ENCODE data around the gene FOXL1. TPM values are rescaled to one million over a fixed set of nuclear protein-coding genes. Genes with fewer than 3 reads are reported as not detected.
A peak's percentile ranks its signal among the peaks of the same experiment; 100 is the strongest.

Gene FOXL1
- total RNA-seq, 1 donor from 2014 or later = 0.98 TPM

DNA sequence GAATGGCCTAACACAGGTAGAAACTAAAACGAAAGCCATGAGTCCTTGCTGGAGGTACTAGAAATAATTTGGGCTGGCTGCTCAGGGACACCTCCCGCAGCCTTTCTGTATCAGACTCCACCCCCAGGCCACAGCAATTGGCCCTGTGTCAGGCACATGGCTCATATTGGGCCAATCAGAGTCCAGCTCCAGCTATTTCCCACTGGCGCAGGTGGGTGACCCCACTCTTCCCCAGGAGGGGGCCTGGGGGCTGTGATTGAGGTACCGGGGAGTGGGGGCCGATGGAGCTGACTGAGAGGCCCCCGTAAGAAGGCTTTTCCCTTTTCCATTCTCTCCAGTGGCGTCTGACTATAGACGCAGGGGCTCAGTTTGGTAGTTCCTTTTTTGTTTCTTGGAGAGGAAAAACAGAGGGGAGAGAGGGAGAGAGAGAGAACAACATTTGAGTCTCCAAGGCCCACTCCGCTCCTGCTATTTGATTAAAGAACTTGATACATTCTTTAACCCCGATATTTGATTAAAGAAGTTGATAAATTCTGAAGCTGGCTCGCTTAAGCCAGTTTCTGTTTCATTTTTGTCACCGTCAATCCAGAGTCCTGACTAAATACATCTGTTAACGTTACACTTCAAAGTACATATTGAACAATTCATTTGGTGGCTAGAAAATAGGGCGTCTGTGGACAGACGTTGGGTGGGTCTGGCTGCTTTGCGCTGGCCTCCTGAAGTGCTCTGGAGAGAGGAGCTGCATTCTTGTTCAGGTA lies 26.3 kb downstream of the FOXL1 start:
- Histone ChIP-seq H3K27me3 (no peaks in the 10 kb centered on the region), H3K4me3 (peak overlapping the region in 1 of 2 donors; percentile 10), H3K27ac (no peak overlapping the region), H3K9me3 (no peaks in the 10 kb centered on the region), H3K4me1 (no peaks in the 10 kb centered on the region), H3K36me3 (no peaks in the 10 kb centered on the region)
- TF ChIP-seq, protein P1, sequence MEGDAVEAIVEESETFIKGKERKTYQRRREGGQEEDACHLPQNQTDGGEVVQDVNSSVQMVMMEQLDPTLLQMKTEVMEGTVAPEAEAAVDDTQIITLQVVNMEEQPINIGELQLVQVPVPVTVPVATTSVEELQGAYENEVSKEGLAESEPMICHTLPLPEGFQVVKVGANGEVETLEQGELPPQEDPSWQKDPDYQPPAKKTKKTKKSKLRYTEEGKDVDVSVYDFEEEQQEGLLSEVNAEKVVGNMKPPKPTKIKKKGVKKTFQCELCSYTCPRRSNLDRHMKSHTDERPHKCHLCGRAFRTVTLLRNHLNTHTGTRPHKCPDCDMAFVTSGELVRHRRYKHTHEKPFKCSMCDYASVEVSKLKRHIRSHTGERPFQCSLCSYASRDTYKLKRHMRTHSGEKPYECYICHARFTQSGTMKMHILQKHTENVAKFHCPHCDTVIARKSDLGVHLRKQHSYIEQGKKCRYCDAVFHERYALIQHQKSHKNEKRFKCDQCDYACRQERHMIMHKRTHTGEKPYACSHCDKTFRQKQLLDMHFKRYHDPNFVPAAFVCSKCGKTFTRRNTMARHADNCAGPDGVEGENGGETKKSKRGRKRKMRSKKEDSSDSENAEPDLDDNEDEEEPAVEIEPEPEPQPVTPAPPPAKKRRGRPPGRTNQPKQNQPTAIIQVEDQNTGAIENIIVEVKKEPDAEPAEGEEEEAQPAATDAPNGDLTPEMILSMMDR (IDR thresholded peaks at IDR 0.05) = no peak
- TF ChIP-seq POLR2AphosphoS5 (IDR thresholded peaks at IDR 0.05; ENCODE audit: insufficient read depth in 1 of 2, low read depth in 1 of 2) (no peak), POLR2A (IDR thresholded peaks at IDR 0.05) (no peak)
- intact Hi-C loops (cut with DNase I) = no loop called here
- no peak for DNase-seq (ENCODE audit: extremely low spot score in 2 of 2)

- Histone ChIP-seq H3K36me3 (no peaks in the 10 kb centered on the region), H3K27me3 (no peaks in the 10 kb centered on the region), H3K4me3 (no peak overlapping the region), H3K9me3 (no peaks in the 10 kb centered on the region), H3K27ac (no peak overlapping the region), H3K4me1 (no peaks in the 10 kb centered on the region)
- DNase-seq (ENCODE audit: extremely low spot score in 2 of 2) = no peak
- intact Hi-C loops (cut with DNase I) = no loop called here
- TF ChIP-seq, protein P1 (IDR thresholded peaks at IDR 0.05) = no peak
- TF ChIP-seq POLR2A (IDR thresholded peaks at IDR 0.05) (no peak), POLR2AphosphoS5 (IDR thresholded peaks at IDR 0.05; ENCODE audit: insufficient read depth in 1 of 2, low read depth in 1 of 2) (no peak)
Measured at GRCh38 chr16:86605950-86606349, 27.6 kb downstream of the FOXL1 start.

GRCh38 chr16:86608301-86608747 lies 30.0 kb downstream of the FOXL1 start:
- H3K27me3 ChIP-seq = no peaks in the 10 kb centered on the region
- DNase-seq (ENCODE audit: extremely low spot score in 2 of 2) = no peak
- intact Hi-C loops (cut with DNase I) = no loop called here

DNA sequence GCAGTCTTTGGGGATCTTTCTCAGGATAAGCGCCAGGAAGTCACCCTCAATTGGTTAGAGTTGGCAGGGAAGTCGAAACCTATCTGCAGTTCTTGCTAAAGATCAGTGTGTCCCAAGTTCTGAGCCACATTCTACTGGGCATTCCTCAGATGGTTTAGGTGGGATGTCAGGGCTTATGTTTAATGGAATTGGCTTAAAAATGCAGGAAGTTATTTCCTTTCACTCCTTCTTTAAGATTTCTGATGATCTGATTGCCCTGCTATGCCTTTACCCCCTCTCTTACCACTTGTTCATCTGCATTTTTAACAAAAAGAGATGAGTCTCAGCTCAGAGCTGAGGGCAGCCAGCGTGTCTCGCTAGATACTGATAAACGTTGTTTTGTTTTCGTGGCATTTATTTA lies 30.8 kb downstream of the FOXL1 start:
- no peak overlapping the region for H3K4me3 ChIP-seq
- no peak for TF ChIP-seq POLR2AphosphoS5 (IDR thresholded peaks at IDR 0.05; ENCODE audit: insufficient read depth in 1 of 2, low read depth in 1 of 2)
- TF ChIP-seq, protein P1 (IDR thresholded peaks at IDR 0.05) = no peak
- TF ChIP-seq POLR2A (IDR thresholded peaks at IDR 0.05) = no peak
- no peak for DNase-seq (ENCODE audit: extremely low spot score in 2 of 2)
- H3K36me3 ChIP-seq = no peaks in the 10 kb centered on the region
- intact Hi-C loops (cut with DNase I) = no loop called here
- H3K27ac ChIP-seq = no peak overlapping the region
- no peaks in the 10 kb centered on the region for H3K9me3 ChIP-seq
- no peaks in the 10 kb centered on the region for H3K27me3 ChIP-seq
- H3K4me1 ChIP-seq = no peaks in the 10 kb centered on the region

More at GRCh38 chr16:86608301-86608747, 30.0 kb downstream of the FOXL1 start:
- Histone ChIP-seq H3K4me1 (no peaks in the 10 kb centered on the region), H3K27ac (no peak overlapping the region), H3K4me3 (no peak overlapping the region), H3K9me3 (no peaks in the 10 kb centered on the region), H3K36me3 (no peaks in the 10 kb centered on the region)
- no peak for TF ChIP-seq POLR2A (IDR thresholded peaks at IDR 0.05)
- TF ChIP-seq, protein P1 (IDR thresholded peaks at IDR 0.05) = no peak
- TF ChIP-seq POLR2AphosphoS5 (IDR thresholded peaks at IDR 0.05; ENCODE audit: insufficient read depth in 1 of 2, low read depth in 1 of 2) = no peak

DNA sequence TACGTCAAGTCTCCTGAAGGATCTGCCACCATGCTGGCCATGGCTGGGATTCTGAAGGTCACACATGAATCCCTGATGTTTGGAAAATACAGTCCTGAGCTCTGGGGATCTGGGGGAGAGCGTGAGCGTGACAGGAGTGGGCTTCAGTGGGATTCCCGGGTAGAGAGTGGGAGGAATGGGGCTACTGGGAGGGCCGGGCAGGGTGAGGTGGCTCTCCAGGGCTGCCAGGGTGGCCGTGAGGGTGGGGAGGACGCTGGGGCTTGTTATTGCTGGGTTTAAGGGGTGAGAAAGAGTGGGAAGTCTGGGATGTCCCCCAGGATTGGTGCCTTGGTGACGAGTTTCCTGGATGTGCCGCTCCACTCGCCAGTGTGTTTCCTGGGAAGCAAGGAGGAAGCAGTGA lies 31.3 kb downstream of the FOXL1 start:
- Histone ChIP-seq H3K9me3 (no peaks in the 10 kb centered on the region), H3K27ac (no peak overlapping the region), H3K4me3 (no peak overlapping the region), H3K27me3 (no peaks in the 10 kb centered on the region), H3K36me3 (no peaks in the 10 kb centered on the region), H3K4me1 (no peaks in the 10 kb centered on the region)
- TF ChIP-seq POLR2AphosphoS5 (IDR thresholded peaks at IDR 0.05; ENCODE audit: insufficient read depth in 1 of 2, low read depth in 1 of 2) = no peak
- TF ChIP-seq POLR2A (IDR thresholded peaks at IDR 0.05) = no peak
- TF ChIP-seq, protein P1 (IDR thresholded peaks at IDR 0.05) = no peak
- intact Hi-C loops (cut with DNase I) = no loop called here
- DNase-seq (ENCODE audit: extremely low spot score in 2 of 2) = no peak
